Breast epithelium (tissue), 3 donors: ENCODE data around the gene RYR1.

Experiments
- CTCF ChIP-seq, 3 donors: fragments of 450-650 bp; IDR thresholded peaks; one replicate each; pipeline ENCODE4 v1.5.1; 2016 to 2017; ENCODE audit warnings: antibody characterized with exemption in 3 of 3, mild to moderate bottlenecking in 3 of 3, moderate library complexity in 3 of 3
- POLR2A ChIP-seq: fragments of 450-650 bp; IDR thresholded peaks from one replicate; pipeline ENCODE4 v1.6.1; 2016; ENCODE audit warnings: antibody characterized with exemption, mild to moderate bottlenecking, moderate library complexity
- POLR2AphosphoS5 ChIP-seq, 3 donors: sonication (generic); formaldehyde crosslinking; IDR thresholded peaks; one replicate each; pipeline ENCODE4 v1.6.1; 2017; ENCODE audit warnings: antibody characterized with exemption in 3 of 3

- no peak for TF ChIP-seq POLR2A
- no peak for TF ChIP-seq POLR2AphosphoS5 (IDR thresholded peaks at IDR 0.05)
- TF ChIP-seq CTCF (IDR thresholded peaks at IDR 0.05) = no peak
Observed at GRCh38 chr19:38516802-38517201, 83.3 kb downstream of the RYR1 start.
